Fibroblast of the aortic adventitia (primary cell): ENCODE measurements around the gene ZMYND19. TPM values are rescaled to one million over a fixed set of nuclear protein-coding genes. Genes with fewer than 3 reads are reported as not detected.
A peak's percentile ranks its signal among the peaks of the same experiment; 100 is the strongest.

Source experiments
- DNase-seq: peaks from one replicate; pipeline ENCODE4 v3.0.0-alpha.2; 2010; ENCODE audit warnings: low read depth
- H3K4me3 ChIP-seq: 2 replicates; pipeline ENCODE4 v1.5.1; 2011; ENCODE audit warnings: low read depth, mild to moderate bottlenecking, control low read depth, low read length, moderate library complexity
- total RNA-seq: library from RNA; depleted of rRNA; stranded (reverse); fragments of >200 nt; gene quantifications from 2 replicates; pipeline ENCODE4 v1.2.3, GENCODE V29; 2012; ENCODE audit warnings: low replicate concordance
- TF ChIP-seq, protein P1 (sequence below): IDR thresholded peaks from 2 replicates; pipeline ENCODE4 v1.5.1; 2011; ENCODE audit warnings: mild to moderate bottlenecking, low read length, control low read depth, inconsistent platforms; ENCODE audit not compliant: insufficient read depth

ZMYND19 gene
- total RNA-seq, 1 donor, result 15.5 TPM

GRCh38 chr9:137606734-137607138 is 16.4 kb upstream of the ZMYND19 start:
- TF ChIP-seq, protein P1, sequence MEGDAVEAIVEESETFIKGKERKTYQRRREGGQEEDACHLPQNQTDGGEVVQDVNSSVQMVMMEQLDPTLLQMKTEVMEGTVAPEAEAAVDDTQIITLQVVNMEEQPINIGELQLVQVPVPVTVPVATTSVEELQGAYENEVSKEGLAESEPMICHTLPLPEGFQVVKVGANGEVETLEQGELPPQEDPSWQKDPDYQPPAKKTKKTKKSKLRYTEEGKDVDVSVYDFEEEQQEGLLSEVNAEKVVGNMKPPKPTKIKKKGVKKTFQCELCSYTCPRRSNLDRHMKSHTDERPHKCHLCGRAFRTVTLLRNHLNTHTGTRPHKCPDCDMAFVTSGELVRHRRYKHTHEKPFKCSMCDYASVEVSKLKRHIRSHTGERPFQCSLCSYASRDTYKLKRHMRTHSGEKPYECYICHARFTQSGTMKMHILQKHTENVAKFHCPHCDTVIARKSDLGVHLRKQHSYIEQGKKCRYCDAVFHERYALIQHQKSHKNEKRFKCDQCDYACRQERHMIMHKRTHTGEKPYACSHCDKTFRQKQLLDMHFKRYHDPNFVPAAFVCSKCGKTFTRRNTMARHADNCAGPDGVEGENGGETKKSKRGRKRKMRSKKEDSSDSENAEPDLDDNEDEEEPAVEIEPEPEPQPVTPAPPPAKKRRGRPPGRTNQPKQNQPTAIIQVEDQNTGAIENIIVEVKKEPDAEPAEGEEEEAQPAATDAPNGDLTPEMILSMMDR, result no peak
- peak overlapping the region; percentile 75 for H3K4me3 ChIP-seq

DNA sequence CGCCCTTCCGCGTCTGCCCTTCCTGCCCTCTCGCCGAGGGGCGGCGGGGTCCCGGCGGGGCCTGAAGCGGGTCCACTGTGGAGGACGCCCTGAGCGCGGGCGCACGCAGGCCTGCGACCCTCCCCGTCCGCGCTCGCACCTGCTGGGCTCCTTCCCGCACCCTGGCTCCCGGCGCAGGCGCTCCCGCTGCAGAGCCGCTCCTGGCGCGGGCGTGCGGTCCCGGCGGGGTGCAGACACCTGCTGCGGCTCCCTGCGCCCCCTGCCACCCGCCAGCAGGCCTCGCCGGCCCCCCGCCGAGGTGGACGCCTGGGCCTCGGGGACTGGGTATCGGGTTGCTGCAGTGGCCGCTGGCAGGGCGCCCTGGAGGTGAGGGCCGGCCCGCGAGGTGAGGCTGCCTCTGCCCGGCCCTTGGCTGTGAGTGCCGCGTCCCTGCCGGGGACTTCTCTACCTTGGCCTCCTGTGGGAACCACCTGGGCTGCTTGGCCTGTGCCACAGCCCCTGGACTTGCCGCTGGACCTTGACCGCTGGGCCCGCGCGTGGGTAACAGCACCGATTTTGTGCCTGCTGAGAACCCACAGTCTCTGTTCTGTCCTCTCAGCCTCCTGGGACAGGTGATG is 15.8 kb upstream of the ZMYND19 start:
- DNase-seq, result no peak
- TF ChIP-seq, protein P1, result no peak

More at GRCh38 chr9:137606734-137607138, 16.4 kb upstream of the ZMYND19 start:
- DNase-seq, result no peak

DNA sequence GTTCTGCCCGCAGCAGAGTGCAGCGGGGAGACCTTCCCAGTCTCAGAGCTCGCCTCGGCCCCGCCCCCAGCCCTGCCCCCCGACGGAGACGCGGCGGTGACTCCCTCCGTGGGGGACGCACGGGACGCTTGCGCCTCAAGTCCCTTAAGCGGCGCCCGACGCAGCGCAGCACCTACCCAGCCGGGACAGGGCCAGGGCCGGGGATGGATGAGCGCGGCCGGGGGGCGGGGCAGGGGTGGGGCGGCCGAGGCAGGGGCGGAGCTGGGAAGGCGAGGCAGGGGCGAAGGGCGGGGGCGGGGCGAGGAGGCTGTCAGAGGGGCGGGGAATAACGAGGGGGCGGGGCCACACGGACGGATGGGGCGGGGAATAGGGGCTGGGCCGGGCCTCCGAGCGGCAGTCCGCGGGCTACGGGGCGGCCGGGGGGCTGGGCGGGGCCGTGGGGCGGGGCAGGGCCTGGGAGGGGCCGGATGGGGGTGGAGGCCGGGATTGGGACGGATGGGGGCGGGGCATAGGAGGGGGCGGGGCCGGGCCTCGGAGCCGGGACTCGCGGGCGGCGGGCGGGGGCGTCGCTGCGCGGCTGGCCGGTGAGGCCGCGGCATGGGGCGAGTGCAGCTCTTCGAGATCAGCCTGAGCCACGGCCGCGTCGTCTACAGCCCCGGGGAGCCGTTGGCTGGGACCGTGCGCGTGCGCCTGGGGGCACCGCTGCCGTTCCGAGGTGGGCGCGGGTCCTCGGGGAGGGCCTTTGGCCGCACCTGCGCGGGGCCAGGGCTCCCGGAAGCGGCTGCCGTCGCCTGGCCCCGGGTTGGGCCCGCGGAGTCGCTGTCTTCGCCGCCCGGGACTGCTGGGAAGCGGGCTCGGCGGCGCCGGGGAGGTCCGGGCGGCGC is 15.1 kb upstream of the ZMYND19 start, which contains the start of gene ARRDC1:
Gene ARRDC1, plus strand, starts transcription at position 566 of the 884 bp plus-strand sequence. Its CDS starts 32 bp downstream, at position 598.
- DNase-seq, result peak; percentile 86
- TF ChIP-seq, protein P1, result no peak
- peak within 1 kb of the TSS; percentile 75 for H3K4me3 ChIP-seq

More for the DNA sequence above, 15.8 kb upstream of the ZMYND19 start:
- peak overlapping the region; percentile 75 for H3K4me3 ChIP-seq

- H3K4me3 ChIP-seq, result peak overlapping the region; percentile 69
- DNase-seq, result no peak
- TF ChIP-seq, protein P1, result no peak
Observed at GRCh38 chr9:137604345-137605086, 14.2 kb upstream of the ZMYND19 start.

DNA sequence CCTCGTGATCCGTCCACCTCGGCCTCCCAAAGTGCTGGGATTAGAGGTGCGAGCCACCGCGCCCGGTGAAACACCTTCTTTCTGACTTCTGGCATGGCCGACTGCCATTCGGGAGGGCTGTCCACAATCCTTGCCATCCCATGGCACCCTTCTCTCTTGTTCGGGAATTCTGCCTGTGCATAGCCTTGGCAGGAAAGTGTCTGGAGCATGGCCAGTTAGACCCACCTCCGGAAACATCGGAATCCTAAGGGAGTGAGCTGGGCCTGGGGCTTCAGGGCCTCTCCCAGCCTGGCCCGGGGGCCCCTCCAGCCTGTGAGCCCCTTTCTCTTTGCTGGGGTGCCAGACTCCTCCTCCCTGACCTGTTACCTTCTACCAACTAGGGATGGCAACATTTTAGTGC is 13.6 kb upstream of the ZMYND19 start:
- DNase-seq, result no peak
- TF ChIP-seq, protein P1, result no peak

GRCh38 chr9:137602661-137603060 is 12.3 kb upstream of the ZMYND19 start:
- TF ChIP-seq, protein P1, result peak; percentile 2
- H3K4me3 ChIP-seq, result no peak overlapping the region

More for the DNA sequence above, 13.6 kb upstream of the ZMYND19 start:
- H3K4me3 ChIP-seq, result no peak overlapping the region

More at GRCh38 chr9:137602661-137603060, 12.3 kb upstream of the ZMYND19 start:
- DNase-seq, result no peak
